ENCODE data around the gene MLH3. TPM values are rescaled to one million over a fixed set of nuclear protein-coding genes. Genes with fewer than 3 reads are reported as not detected.

Gene MLH3
- total and polyA plus RNA-seq, 2 experiments from 2014 or later = 10.7 to 14.7 TPM

GRCh38 chr14:75054421-75054820 is 3.2 kb upstream of the MLH3 start (continued):
- TF ChIP-seq EZH2phosphoT487 (IDR thresholded peaks at IDR 0.05; ENCODE audit: unreplicated experiment) (no peak), CTCF (conservative IDR thresholded peaks at IDR 0.05; ENCODE audit: low read depth in 2 of 2) (no peak), STAT1 (IDR thresholded peaks at IDR 0.05; ENCODE audit: unreplicated experiment) (no peak)

GRCh38 chr14:75053396-75054291 is 2.4 kb upstream of the MLH3 start:
- ATAC-seq = no peak
- Histone ChIP-seq H3K9me2 (ENCODE audit: insufficient read depth) (no peaks in the 10 kb centered on the region), H3K79me2 (replicated peaks; ENCODE audit: insufficient read depth) (peaks cover 3% of the 10 kb centered on the region), H3K4me3 (no peak overlapping the region), H4K20me1 (replicated peaks; ENCODE audit: insufficient read depth) (no peaks in the 10 kb centered on the region; the same call in 1 of the 2 replicates), H3K4me1 (ENCODE audit: insufficient read depth) (no peaks in the 10 kb centered on the region), H2AFZ (no peak overlapping the region), H3K27me3 (ENCODE audit: insufficient read depth) (no peaks in the 10 kb centered on the region), H3F3A (replicated peaks; ENCODE audit: low read depth) (no peaks in the 10 kb centered on the region), H3K36me3 (ENCODE audit: insufficient read depth) (no peaks in the 10 kb centered on the region), H3K27ac (ENCODE audit: low read depth) (no peak overlapping the region), H3K4me2 (no peak overlapping the region)
- Mint-ChIP-seq H3K27ac (no peak overlapping the region), H3K4me1 (no peaks in the 10 kb centered on the region; the same call in 2 of the 3 replicates), H3K27me3 (ENCODE audit: insufficient read depth, low read depth, poor library complexity) (peaks cover 5% of the 10 kb centered on the region), H3K36me3 (ENCODE audit: low read depth) (peaks cover 4% of the 10 kb centered on the region; the same call in 1 of the 3 replicates), H3K4me3 (no peak overlapping the region), H3K9me3 (no peaks in the 10 kb centered on the region; the same call in 1 of the 3 replicates)
- no peak for DNase-seq (ENCODE audit: low spot score)
- TF ChIP-seq CREB1 (CRISPR knock-in tag; IDR thresholded peaks at IDR 0.05; ENCODE audit: low read depth) (no peak), EZH2 (IDR thresholded peaks at IDR 0.05; ENCODE audit: low read depth, unreplicated experiment) (no peak), ZNF331 (CRISPR knock-in tag; IDR thresholded peaks at IDR 0.05; ENCODE audit: low read depth) (no peak), ETS1 (IDR thresholded peaks at IDR 0.05) (no peak), JUNB (IDR thresholded peaks at IDR 0.05; ENCODE audit: unreplicated experiment) (no peak), STAT1 (IDR thresholded peaks at IDR 0.05; ENCODE audit: unreplicated experiment) (no peak), POLR2AphosphoS5 (IDR thresholded peaks at IDR 0.05; ENCODE audit: low read depth) (no peak)

GRCh38 chr14:75051556-75051899 is 261 bp upstream of the MLH3 start:
- Histone ChIP-seq H3F3A (replicated peaks; ENCODE audit: low read depth) (no peaks in the 10 kb centered on the region), H3K4me3 (0 out of 2 replicates have a peak overlapping the region, but pooled peaks have one; percentile 65), H2AFZ (no peak overlapping the region), H3K27ac (ENCODE audit: low read depth) (no peak overlapping the region), H3K4me2 (no peak overlapping the region), H4K20me1 (replicated peaks; ENCODE audit: insufficient read depth) (no peaks in the 10 kb centered on the region; the same call in 1 of the 2 replicates), H3K9me2 (ENCODE audit: insufficient read depth) (no peaks in the 10 kb centered on the region), H3K79me2 (replicated peaks; ENCODE audit: insufficient read depth) (peaks cover 3% of the 10 kb centered on the region), H3K27me3 (ENCODE audit: insufficient read depth) (no peaks in the 10 kb centered on the region), H3K36me3 (ENCODE audit: insufficient read depth) (no peaks in the 10 kb centered on the region), H3K4me1 (ENCODE audit: insufficient read depth) (no peaks in the 10 kb centered on the region)
- H3K27ac Mint-ChIP-seq = peak overlapping the region; percentile 87; the same call in 1 of the 2 replicates
- no peaks in the 10 kb centered on the region for H3K36me3 Mint-ChIP-seq (ENCODE audit: low read depth)
- peak overlapping the region; percentile 82 for H3K4me3 Mint-ChIP-seq
- no peaks in the 10 kb centered on the region; the same call in 1 of the 3 replicates for H3K9me3 Mint-ChIP-seq
- DNase-seq (ENCODE audit: low spot score) (peak; percentile 29), ATAC-seq (no peak; the same call in 2 of the 3 replicates)
- peaks cover 5% of the 10 kb centered on the region for H3K27me3 Mint-ChIP-seq (ENCODE audit: insufficient read depth, low read depth, poor library complexity)
- no peaks in the 10 kb centered on the region; the same call in 2 of the 3 replicates for H3K4me1 Mint-ChIP-seq
- TF ChIP-seq CTCF (conservative IDR thresholded peaks at IDR 0.05; ENCODE audit: low read depth in 2 of 2) (no peak), STAT1 (IDR thresholded peaks at IDR 0.05; ENCODE audit: unreplicated experiment) (no peak), JUNB (IDR thresholded peaks at IDR 0.05; ENCODE audit: unreplicated experiment) (no peak), EZH2phosphoT487 (IDR thresholded peaks at IDR 0.05; ENCODE audit: unreplicated experiment) (no peak), REST (IDR thresholded peaks at IDR 0.05; ENCODE audit: unreplicated experiment) (no peak), CREB1 (CRISPR knock-in tag; IDR thresholded peaks at IDR 0.05; ENCODE audit: low read depth) (no peak), EZH2 (IDR thresholded peaks at IDR 0.05; ENCODE audit: low read depth, unreplicated experiment) (no peak), ZNF331 (CRISPR knock-in tag; IDR thresholded peaks at IDR 0.05; ENCODE audit: low read depth) (no peak), POLR2AphosphoS5 (IDR thresholded peaks at IDR 0.05; ENCODE audit: low read depth) (no peak)
